ENCODE results near the gene DHDH.
A peak's percentile ranks its signal among the peaks of the same experiment; 100 is the strongest.
"Not testable (repeated sequence)": the region's sequence is repeated elsewhere in the genome, so short reads cannot be mapped to it uniquely, and the experiment has no call there.

Gene DHDH

DNA sequence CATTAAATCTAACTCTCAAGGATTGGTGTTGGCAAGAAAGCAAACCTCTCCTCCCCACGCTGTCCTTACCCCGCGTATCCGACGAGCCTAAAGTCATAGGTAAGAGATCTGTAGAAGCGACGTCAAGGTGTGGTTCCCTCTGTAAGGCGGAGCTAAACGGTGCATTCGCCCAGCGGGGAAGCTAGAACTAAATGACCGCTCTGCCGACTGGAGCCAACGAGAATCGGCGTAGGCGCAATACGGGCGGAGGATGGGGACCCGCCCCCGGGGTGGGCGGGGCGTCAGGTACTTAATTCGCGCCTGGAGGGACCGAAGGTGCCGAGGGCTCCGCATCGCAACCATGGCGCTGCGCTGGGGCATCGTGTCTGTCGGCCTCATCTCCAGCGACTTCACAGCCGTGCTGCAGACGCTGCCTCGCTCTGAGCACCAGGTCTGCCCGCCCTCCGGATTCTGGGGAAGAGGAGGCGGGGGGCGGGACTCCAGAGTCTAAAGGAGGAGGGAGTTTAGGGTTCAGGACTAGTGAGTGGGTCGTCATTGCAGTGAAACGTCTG is at the start of gene DHDH:
DHDH (plus strand) TSS at position 318 of the 551 bp plus-strand sequence; CDS start at position 341, 23 bp downstream.
- peak; percentile 92 for DNase-seq

DNA sequence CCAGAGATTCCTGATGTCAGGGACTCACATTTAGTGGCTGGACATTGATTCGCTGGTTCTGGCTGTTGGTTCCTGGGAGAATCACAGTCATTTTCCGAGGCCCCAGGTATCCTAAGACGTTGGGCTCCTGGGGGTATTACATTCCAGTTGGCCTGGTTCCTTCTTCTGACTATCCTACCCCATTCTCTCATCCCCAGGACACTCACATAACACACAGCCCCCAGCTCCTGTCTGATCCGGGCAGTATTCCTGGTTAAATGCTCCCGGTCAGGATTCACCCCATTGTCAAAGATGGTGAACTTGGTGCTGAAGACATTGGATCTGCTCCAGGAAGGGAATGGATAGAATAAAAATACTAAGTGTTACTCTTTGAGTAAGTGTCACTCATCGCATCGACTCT is 49.8 kb upstream of the DHDH start:
- DNase-seq, result no peak

DNA sequence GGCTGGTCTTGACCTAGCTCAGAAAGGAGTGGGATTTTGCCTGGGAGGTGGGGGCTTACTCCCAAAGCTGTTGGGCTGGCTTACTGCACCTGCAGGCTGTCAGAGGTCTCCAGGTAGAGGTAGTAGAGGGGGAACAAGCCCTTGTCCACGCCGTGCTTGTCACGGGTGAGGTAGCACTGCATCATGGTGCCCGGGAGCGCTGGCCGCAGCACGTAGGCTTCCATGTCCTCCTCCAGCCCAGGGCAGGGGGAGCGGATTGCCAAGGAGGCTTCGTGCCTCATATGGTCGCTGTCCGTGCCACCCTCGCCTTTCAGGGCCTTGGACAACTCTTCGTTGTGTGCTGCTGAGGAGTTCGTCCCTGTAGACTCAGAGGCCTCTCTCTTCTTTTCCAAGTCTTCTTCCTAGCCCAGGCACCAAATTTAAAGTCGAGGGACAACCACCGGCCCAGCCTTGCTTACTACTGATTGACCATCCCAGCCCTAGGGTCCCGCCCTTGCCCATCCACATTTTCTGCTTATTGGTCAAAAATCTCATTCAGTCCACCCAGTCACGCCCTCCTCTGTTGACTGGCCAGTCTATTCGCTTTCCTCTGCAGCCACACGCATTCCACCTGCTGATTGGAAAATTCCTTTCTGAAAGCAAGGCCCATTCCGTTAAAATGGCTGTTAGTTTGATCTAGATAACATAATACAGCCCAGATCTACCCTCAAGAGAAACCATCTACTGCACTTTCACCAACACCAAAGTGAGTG is 45.5 kb upstream of the DHDH start:
- DNase-seq, result no peak

DNA sequence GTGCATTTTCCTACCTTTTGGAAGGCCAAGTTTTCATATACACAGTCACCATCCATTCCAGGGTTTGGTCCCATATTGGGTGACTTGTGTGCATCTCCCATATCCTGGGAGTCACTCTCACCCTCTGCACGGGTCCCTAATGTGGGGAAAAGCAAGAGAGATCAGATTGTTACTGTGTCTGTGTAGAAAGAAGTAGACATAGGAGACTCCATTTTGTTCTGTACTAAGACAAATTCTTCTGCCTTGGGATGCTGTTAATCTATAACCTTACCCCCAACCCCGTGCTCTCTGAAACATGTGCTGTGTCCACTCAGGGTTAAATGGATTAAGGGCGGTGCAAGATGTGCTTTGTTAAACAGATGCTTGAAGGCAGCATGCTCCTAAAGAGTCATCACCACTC is 44.0 kb upstream of the DHDH start:
- DNase-seq, result not testable (repeated sequence)

DNA sequence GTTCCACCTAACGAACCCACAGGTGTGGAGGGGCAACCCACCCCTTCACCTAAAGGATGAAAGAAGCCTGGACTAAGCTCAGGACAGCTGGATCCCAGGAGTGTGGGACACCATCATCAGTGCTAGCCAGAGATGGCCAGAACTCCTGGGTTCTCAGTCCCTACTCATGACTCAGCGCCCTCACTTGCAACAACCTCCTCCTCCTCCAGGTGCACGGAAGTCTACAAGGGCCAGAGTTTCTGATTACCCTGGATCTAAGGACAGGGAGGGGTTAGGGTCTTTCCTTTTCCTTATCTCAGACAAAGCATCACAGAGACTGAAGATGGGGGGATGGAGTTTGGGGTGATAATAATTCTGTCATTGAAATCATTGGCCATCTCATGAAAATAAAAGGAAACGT is 42.9 kb upstream of the DHDH start:
- no peak for DNase-seq

DNA sequence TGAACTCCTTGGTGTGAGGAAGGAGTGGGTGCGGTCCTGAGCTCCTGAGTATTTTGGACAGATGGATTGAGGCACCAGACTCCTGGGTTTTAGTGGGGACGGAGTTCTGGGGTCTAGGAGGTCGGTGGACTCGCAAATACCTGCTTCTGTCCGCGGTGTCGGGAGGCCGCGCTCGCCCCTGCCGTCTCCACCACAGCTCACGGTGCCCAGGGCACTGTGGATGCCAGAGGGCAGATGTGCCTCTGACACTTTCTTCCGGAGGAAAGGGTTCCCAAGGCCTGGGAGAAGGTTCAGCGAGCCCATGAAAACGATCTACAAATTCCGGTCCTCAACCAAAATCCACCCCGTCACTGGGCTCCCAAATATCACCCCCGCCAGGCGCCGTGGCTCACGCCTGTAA is 38.3 kb upstream of the DHDH start:
- DNase-seq, result no peak

DNA sequence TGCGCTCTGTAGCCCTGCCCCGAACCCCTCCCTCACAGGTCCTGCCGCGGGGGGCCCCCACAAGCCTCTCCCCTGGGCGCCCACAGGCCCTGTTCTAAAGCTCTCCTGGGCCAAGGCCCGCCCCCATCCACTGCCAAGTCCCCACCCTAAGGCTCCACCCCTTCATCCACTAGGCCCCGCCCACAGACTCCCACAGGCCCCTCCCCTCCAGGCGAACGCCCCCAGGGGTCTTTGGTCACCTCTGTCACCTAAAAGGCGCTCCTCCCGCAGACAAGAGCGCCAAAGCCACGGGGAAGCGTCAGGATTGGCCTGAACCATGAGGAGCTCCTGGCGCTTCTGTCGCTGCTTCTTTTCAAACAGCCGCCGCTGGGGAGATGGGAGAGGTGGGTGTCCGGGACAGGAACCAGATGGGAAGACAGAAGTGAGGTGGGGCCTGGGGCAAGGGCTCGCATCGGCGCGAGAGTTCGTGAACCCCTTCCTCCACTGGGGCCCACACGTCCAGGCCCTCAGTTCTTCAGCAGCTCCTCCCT is 37.2 kb upstream of the DHDH start:
- DNase-seq, result no peak

DNA sequence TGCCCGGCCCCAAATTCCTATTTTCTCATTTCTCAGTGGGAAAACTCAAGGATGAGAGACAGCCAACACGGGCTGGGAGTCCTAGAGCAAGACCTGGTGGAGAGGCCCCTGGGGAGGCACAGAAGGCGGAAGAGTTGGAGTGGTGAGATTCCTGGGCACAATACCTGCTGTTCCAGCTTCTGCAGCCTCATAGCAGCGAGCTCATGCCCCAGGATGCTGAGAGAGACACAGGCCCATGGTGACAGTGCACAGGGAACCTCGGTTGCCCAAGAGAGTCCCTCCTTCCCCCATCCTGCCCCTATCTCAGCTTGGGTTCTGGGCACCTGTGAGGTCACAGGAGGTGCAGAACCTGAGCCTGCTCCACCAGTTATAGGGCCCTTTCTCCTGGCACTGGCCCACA is 36.3 kb upstream of the DHDH start:
- no peak for DNase-seq

DNA sequence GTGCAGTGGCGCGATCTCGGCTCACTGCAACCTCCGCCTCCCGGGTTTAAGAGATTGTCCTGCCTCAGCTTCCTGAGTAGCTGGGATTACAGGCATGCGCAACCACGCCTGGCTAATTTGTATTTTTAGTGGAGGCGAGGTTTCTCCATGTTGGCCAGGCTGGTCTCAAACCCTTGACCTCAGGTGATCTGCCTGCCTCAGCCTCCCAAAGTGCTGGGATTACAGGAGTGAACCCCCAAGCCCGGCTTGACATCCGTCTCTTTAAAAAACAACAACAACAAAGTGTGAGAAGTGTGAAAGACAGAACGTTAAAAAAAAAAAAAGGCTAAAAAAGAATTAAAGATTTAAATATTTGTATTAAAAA is 34.1 kb upstream of the DHDH start:
- DNase-seq, result not testable (repeated sequence)

DNA sequence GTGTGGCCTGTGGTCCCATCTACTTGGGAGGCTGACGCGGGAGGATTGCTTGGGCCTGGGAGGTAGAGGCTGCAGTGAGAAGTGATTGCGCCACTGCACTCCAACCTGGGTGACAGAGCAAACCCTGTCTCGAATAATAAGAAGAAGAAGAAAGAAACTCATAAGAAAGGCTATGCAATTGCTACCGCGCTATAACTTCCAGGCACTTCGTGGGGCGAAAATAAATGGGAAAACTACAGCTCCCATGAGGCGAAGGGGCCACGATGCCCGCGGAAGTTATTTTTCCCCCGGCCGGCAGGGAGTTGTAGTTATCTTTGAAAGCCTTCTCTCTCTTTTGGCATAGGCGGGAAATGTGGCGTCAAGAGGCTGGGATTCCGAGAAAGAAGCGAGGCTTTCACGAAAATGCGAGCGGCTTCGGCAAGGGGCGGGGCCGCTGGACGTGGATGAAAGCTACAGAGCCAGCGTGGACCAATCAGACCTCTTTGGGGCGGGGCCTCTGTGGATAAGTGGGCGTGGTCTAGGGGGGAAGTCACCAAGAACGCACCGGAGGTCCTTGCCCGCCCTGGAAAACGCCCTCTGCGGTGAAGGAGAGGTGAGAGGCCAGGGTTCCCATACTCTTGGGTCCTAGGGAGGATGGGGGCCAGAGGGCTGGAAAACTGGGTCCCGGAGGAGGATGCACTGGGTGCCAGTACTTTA is 33.6 kb upstream of the DHDH start, which contains the start of gene NUCB1:
NUCB1 (plus strand) TSS at position 532 of the 696 bp plus-strand sequence. CDS start 485 bp downstream, outside the sequence.
- DNase-seq, result peak; percentile 96

DNA sequence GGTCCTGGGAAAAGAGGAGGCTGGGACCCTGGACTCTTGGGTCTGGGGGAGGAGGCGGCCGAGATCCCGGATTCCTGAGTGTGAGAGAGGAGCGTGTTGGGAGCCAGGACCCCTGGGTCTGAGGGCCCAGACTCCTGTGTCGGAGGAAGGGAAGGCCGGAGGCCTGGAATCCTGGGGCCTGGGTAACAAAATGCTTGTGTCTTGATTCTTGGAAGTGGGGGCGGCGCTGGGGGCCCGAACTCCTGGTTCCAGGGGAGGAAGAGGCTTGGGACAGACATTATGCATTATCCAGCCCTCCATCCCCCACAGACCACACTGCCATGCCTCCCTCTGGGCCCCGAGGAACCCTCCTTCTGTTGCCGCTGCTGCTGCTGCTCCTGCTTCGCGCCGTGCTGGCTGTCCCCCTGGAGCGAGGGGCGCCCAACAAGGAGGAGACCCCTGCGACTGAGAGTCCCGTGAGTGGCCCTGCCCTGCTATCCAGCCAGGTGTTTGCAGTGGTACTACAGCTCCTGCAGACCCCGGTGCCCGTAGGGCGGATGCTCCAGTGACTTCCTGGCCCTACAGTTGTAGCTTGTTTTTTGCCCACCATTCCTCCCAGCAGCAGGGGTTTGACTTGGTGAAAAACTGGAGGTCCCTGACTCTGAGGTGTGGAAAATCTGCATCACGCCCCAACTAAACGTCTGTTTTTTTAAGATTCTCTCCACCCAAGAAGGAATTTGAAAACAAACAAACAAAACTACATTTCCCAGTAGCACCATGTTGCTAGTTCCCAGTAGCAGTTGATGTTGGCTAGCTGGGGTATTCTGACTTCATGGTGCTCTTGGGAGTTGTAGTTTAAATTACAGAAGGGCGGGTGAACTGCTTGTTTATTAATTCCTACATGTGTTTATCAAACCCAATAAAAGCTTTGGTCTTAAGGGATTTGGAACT is 32.8 kb upstream of the DHDH start:
- DNase-seq, result no peak

DNA sequence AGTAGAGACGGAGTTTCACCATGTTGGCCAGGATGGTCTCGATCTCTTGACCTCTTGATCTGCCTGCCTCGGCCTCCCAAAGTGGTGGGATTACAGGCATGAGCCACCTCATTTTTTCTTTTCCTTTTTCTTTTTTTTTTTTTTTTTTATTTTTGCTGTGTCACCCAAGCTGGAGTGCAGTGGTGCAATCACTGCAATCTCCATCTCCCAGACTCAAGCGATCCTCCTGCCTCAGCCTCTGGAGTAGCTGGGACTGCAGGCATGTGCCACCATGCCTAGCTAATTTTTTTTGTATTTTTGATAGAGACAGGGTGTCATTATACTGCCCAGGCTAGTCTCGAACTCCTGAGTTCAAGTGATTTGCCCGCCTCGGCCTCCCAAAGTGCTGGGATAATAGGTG is 31.2 kb upstream of the DHDH start:
- not testable (repeated sequence) for DNase-seq

DNA sequence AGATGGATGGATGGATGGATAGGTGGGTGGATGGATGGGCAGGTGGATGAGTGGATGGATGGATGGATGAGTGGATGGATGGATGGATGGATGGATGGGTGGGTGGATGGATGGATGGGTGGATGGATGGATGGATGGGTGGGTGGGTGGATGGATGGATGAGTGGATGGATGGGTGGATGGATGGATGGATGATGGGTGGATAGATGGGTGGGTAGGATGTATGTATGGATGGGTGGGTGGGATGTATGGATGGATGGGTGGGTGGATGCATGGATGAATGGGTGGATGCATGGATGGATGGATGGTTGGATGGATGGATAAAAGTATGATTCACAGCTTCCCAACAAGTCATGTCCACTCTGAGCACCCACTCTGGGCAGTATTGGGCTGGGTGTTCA is 29.7 kb upstream of the DHDH start:
- not testable (repeated sequence) for DNase-seq

DNA sequence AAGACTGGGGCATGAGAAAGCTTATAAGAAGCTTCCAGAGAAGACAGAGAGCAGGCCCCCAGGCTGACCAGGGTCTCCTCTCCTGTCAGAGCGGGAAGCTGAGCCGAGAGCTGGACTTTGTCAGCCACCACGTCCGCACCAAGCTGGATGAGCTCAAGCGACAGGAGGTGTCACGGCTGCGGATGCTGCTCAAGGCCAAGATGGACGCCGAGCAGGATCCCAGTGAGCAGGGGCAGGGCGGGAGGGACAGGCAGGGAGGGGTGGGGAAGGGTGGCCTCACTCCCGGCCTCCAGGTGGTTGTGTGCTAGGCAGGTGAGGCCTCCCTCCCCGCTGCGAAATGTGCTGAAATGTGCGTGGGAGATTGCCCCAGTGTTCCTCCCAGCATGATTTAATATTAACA is 27.8 kb upstream of the DHDH start:
- no peak for DNase-seq

DNA sequence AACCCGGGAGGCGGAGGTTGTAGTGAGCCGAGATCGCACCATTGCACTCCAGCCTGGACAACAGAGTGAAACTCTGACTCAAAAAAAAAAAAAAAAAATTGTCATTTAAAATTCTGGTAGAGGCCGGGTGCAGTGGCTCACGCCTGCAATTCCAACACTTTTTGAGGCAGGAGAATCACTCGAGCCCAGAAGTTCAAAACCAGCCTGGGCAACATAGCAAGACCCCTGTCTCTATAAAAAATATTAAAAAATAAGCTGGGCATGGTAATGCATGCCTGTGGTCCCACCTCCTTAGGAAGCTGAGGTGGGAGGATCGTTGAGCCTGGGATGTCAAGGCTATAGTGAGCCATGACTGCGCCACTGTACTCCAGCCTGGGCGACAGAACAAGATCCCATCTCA is 27.2 kb upstream of the DHDH start:
- DNase-seq, result no peak

DNA sequence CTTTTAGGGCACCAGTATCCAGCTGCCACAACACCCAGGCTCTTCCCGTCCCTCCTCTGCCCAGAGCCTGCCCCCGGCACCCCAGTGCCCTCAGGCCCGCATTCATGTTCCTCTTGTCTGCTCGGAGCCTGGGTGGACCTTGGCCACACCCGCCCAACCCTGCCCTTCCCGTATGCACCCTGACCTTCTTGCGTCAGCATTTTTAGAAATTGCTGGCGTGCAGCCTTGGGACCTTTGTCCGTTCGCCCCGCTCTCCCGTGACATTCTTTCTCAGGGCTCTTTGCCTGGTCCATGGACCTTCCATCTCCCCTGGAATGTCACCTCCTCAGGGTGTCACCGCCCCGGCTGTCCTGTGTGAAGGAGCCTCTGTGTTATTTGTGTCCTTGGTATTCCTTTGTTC is 25.8 kb upstream of the DHDH start:
- no peak for DNase-seq

DNA sequence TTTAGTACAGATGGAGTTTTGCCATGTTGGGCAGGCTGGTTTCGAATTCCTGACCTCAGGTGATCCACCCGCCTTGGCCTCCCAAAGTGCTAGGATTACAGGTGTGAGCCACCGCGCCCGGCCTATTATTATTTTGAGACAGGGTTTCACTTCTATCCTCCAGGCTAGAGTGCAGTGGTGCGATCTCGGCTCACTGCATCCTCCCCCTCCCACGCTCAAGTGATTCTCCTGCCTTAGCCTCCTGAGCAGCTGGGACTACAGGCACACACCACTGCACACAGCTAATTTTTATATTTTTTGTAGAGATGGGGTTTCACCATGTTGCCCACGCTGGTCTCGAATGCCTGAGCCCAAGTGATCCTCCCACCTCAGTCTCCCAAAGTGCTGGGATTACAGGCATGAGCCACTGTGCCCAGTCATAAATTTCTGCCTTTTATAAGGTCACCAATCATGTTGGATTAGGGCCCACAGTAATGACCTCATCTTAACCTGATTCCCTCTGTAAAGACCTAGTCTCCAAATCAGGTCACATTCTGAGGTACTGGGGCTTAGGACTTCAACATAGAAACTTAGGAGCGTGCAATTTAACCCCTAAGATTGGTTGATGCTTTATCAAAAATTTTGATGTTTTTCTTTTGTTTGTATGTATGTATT is 23.9 kb upstream of the DHDH start:
- not testable (repeated sequence) for DNase-seq

DNA sequence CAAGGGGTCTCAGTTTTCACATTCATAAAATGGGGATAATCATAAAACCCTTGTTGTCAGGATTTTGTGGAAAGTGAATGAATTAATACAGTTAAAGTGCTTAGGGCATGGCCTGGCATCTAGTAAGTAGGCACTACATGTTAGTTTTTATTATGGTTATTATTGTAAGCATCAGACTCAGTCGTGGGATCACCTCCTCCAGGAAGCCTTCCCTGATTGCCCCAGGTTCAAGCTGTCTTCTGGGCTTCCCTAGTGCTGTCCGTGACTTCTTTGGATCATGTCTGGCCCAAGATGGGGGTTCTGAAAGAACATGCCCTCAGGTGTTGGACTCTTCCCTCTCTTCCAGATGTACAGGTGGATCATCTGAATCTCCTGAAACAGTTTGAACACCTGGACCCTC is 22.7 kb upstream of the DHDH start:
- no peak for DNase-seq

DNA sequence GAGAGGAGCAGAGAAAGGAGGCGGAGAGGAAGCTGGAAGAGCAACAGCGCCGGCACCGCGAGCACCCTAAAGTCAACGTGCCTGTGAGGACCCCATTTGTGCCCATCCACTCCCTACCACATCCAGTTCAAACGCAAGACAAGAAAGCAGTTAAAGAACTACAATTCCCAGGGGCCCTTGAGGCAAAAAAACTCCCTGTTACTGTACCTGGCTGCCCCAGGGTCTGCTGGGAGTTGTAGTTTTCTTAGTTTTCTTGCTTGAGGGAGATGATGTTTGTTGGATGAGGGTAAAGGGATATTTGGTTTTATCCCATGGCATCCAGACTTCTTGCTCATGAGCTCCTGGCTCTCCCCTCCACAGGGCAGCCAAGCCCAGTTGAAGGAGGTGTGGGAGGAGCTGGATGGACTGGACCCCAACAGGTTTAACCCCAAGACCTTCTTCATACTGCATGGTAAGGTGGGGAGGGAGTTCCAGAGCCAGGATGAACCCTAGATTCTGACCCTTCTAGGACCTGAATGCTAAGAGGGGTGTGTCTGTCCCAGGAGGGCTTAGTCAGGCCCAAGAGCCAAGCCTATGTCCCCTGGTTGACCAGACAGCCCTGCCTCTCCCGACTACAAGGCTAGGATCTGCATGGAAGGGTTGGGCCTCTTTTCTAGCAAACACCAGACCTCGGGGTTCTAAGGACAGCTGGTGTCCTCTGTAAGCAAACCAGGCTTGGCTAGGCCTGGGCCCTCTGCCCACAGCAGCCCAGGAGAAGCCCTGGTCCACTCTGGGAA is 20.2 kb upstream of the DHDH start:
- DNase-seq, result no peak

DNA sequence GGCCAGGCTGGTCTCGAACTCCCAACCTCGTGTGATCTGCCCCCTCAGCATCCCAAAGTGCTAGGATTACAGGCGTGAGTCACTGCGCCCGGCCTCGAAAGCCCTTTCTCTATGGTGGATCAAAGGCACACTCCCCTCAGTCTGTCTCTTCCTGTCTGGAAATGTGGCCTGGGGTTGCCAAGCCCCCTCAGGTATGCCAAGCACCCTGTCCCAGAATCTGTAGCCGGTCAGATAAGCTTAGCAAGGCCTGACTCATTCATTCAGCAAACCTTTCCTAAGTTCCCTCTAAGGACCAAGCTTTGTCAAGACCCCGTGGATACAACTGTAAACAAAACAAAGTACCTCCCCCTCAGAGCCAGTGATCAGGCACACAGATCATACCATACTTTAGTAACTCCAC is 19.3 kb upstream of the DHDH start:
- no peak for DNase-seq

DNA sequence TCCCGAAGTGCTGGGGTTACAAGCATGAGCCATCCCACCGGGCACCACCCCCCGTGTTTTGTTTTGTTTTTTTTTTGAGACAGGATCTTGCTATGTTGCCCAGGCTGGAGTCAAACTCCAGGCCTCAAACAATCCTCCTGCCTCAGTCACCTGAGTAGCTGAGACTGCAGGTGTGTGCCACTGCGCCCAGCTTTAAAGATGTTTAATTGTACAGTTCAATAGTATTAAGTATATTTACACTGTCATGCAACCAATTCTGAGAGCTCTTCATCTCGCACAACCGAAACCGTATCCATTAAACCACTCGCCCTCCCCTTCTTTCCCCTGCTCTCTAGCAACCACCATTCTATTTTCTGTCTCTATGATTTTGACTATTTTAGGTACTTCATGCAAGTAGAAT is 17.7 kb upstream of the DHDH start:
- DNase-seq, result peak; percentile 80

DNA sequence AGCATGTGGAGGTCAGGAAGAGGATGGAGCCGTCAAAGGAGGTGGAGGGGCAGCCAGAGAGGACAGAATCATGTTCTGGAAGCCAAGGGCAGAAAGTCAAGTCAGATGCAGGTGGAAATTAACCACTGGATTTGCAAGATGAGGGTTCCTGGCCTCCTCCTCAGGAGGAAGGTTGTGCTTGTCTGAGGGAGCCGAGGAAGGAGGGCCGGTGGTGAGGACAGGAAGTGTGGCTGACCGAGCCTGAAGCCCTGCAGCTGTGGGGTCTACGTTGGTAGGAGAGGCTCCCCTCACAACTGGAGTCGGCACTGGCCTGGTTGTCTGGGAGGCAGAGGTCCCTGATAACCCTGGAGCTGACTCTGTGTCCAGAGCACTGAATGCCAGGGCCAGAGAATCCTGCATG is 15.4 kb upstream of the DHDH start:
- DNase-seq, result no peak
